Mucosa of descending colon (tissue), 3 donors: ENCODE data around the gene PEAK1. TPM values are rescaled to one million over a fixed set of nuclear protein-coding genes. Genes with fewer than 3 reads are reported as not detected.

Source experiments
- ATAC-seq: fragments of 200-7000 bp; cut with Tn5 transposase; one replicate; pipeline ENCODE4 v1.9.1; 2020; ENCODE audit warnings: mild to moderate bottlenecking, moderate library complexity
- DNase-seq, 3 donors: peaks; one replicate each; pipeline ENCODE4 v3.0.0-alpha.2; 2020
- H3K36me3 ChIP-seq: fragments of 200-600 bp; one replicate; pipeline ENCODE4 v1.8.0; 2021; ENCODE audit warnings: low read depth, mild to moderate bottlenecking
- H3K4me1 ChIP-seq: fragments of 200-600 bp; one replicate; pipeline ENCODE4 v1.8.0; 2021; ENCODE audit warnings: low read depth, mild to moderate bottlenecking
- H3K4me3 ChIP-seq: fragments of 200-600 bp; one replicate; pipeline ENCODE4 v1.8.0; 2021; ENCODE audit warnings: mild to moderate bottlenecking
- H3K9me3 ChIP-seq: fragments of 200-600 bp; one replicate; pipeline ENCODE4 v1.8.0; 2021; ENCODE audit warnings: mild to moderate bottlenecking
- intact Hi-C, 2 donors: fragments of 100-400 bp; cut with DNase I in 1 of 2; cut with micrococcal nuclease in 1 of 2; formaldehyde crosslinking; loops; one replicate each; pipeline versions ENCODE4 v1.11.0 to v1.11.1; 2022; cut with DNase I, micrococcal nuclease
- total RNA-seq, 3 donors: library from RNA; stranded (reverse); fragmentation: NEBNext Ultra II Directional in 2 of 3; extraction: Animal tissue kit (Norgen Biotek cat#: 25700) in 2 of 3; gene quantifications; one replicate each; pipeline versions ENCODE4 v1.2.1 to v1.2.4, GENCODE V29; 2021 to 2023
- TF ChIP-seq, protein P1 (sequence below): fragments of 200-600 bp; IDR thresholded peaks from one replicate; pipeline ENCODE4 v1.8.0; 2022; ENCODE audit warnings: antibody characterized with exemption, mild to moderate bottlenecking
- donor health status: DM: no; HTN: no; CAD: no; lungs with moderate emphysema.
- donor health status: DM: no; HTN: no; CAD: no.
- donor health status: DM: no; HTN: yes; CAD: no.

The PEAK1 gene
- total RNA-seq, 3 donors from 2014 or later = 47.9 to 75.3 (median 65.7) TPM

DNA sequence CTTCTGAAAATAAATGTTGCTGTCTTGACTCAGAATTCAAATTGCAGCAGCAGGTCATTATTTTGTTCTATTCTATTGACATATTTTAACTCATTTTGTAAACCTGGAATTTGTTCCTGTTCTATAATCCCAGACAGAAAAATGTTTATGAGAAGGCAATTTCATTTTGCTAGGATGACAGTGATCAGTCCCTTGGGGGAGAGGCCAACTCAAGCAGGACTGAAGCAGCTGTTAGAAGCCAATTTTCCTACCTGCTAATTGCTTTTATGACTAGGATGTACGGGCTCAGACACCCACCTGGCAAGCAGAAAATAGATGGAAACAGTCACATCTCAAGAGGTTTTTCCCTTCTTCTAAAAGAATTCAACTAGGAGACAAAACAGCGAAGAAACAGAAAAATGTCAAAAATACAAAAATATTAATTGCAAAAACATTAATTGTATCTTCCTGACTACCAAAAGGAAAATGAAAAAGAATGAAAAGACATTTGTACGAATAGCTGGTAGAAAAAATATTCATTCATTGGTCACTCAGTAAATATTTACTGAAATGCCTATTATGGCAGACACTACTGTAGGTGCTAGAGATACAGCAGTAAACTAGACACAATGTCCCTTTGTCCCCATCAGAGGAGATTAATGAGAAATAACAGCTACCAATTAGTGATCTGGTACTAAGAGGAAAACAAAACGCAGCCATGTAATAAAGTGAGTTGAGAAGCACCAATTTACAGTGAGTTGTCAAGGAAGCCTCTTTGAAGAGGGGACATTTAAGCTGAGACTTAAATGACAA lies 73.5 kb downstream of the PEAK1 start:
- Histone ChIP-seq H3K4me3 (no peak overlapping the region), H3K36me3 (no peaks in the 10 kb centered on the region), H3K4me1 (no peaks in the 10 kb centered on the region), H3K9me3 (peaks cover 2% of the 10 kb centered on the region)
- DNase-seq (no peak), ATAC-seq (no peak)
- intact Hi-C loops = no loop called here
- TF ChIP-seq, protein P1, sequence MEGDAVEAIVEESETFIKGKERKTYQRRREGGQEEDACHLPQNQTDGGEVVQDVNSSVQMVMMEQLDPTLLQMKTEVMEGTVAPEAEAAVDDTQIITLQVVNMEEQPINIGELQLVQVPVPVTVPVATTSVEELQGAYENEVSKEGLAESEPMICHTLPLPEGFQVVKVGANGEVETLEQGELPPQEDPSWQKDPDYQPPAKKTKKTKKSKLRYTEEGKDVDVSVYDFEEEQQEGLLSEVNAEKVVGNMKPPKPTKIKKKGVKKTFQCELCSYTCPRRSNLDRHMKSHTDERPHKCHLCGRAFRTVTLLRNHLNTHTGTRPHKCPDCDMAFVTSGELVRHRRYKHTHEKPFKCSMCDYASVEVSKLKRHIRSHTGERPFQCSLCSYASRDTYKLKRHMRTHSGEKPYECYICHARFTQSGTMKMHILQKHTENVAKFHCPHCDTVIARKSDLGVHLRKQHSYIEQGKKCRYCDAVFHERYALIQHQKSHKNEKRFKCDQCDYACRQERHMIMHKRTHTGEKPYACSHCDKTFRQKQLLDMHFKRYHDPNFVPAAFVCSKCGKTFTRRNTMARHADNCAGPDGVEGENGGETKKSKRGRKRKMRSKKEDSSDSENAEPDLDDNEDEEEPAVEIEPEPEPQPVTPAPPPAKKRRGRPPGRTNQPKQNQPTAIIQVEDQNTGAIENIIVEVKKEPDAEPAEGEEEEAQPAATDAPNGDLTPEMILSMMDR = no peak

- Histone ChIP-seq H3K9me3 (peaks cover 7% of the 10 kb centered on the region), H3K4me3 (no peak overlapping the region), H3K36me3 (no peaks in the 10 kb centered on the region), H3K4me1 (no peaks in the 10 kb centered on the region)
- TF ChIP-seq, protein P1 = no peak
- ATAC-seq = no peak
- DNase-seq = no peak
- intact Hi-C loops = no loop called here
Measured at GRCh38 chr15:77342807-77343206, 77.1 kb downstream of the PEAK1 start.

DNA sequence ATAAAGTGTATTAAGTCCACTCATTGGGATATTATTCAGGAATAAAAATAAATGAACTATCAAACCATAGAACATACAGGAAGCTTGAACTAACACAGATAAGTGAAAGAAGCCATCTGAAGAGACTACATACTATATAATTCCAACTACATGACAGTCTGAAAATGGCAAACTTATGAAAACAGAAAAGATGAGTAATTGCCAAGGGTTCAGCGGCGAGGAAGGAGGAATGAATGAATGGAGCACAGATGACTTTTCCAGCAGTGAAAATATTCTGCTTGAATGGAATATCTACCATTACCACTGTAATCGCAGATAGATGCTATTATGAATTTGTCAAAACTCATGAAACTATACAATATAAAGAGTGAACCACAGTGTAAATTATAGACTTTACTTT lies 79.7 kb downstream of the PEAK1 start:
- Histone ChIP-seq H3K36me3 (no peaks in the 10 kb centered on the region), H3K4me1 (no peaks in the 10 kb centered on the region), H3K4me3 (no peak overlapping the region), H3K9me3 (peaks cover 7% of the 10 kb centered on the region)
- DNase-seq (no peak), ATAC-seq (no peak)
- intact Hi-C loops = no loop called here
- TF ChIP-seq, protein P1 = no peak

DNA sequence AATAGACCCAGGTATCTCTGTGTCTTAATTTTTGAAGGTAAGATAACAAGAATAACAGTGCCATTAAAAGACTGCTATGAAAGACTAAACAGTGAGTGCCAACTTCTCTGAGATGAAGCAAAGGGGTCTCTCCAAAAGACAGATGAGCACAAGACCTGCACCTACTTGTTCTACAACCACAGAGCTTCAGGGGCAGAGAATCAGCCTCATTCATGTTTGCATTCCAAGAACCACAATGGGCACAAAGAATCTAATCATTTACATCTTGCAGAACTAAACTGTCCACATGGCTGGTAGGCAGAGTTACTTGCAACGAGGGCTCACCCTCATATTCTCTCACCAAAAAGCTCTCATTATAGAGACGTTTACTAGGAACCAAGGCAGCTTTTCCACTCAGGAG lies 83.9 kb downstream of the PEAK1 start:
- no peaks in the 10 kb centered on the region for H3K36me3 ChIP-seq
- DNase-seq (no peak), ATAC-seq (no peak)
- H3K9me3 ChIP-seq = peaks cover under 1% of the 10 kb centered on the region
- no peaks in the 10 kb centered on the region for H3K4me1 ChIP-seq
- intact Hi-C loops = no loop called here
- TF ChIP-seq, protein P1 = no peak
- H3K4me3 ChIP-seq = no peak overlapping the region

DNA sequence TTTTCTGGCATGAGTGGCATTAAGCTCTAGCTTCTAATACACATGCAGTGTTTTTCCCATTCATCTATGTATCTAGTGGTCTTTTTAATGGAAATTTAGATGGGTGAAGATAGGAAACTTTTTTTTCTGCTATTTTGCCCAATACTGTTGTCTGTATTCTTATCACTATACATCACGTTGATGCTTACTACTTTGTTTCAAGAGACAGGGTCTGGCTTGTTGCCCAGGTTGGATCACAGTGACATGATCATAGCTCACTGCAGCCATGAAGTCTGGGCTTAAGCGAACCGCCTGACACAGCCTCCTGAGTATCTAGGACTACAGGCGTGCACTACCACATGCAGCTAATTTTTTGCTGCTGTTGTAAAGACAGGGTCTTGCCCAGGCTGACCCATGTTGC lies 84.6 kb downstream of the PEAK1 start:
- TF ChIP-seq, protein P1 = no peak
- intact Hi-C loops = no loop called here
- H3K4me1 ChIP-seq = no peaks in the 10 kb centered on the region
- no peaks in the 10 kb centered on the region for H3K36me3 ChIP-seq
- H3K4me3 ChIP-seq = no peak overlapping the region
- no peak for DNase-seq
- ATAC-seq = no peak
- no peaks in the 10 kb centered on the region for H3K9me3 ChIP-seq
